Ovary (tissue), 3 donors: Measurements from ENCODE around the gene TRIO.

Experiments used
- EP300 ChIP-seq: sonication (generic); formaldehyde crosslinking; IDR thresholded peaks from one replicate; pipeline ENCODE4 v1.6.1; 2017; ENCODE audit warnings: antibody characterized with exemption
- POLR2A ChIP-seq: fragments of 450-650 bp; IDR thresholded peaks from one replicate; pipeline ENCODE4 v1.6.1; 2017; ENCODE audit warnings: antibody characterized with exemption, mild to moderate bottlenecking, moderate library complexity
- TF ChIP-seq, protein P1 (sequence below), 3 donors: fragments of 450-650 bp in 2 of 3; fragments of 200-600 bp in 1 of 3; IDR thresholded peaks; one replicate each; pipeline versions ENCODE4 v1.5.1 to v1.8.0; 2016 to 2022; ENCODE audit warnings: antibody characterized with exemption in 3 of 3, mild to moderate bottlenecking in 1 of 3
- donor health status: DM: no; HTN: no; CAD: no.

DNA sequence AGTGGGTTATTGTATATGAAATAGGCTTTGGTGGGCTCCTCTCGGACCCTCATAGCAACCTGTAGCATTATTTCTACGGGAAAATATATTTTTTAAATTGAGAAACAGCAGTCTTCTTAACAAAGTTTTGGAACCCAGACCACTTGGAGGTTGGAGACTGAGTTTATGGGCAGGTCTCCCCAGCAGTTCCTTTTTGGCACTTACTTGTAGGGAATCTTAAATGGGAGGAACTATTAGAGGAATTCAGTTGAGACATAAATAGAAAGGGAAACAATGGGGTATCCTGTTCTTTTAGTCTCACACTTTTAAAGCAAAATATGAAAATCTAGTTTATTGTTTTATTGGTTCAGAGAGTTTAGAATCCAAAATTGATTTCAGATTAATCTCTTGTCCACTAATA lies 111.5 kb downstream of the TRIO start:
- TF ChIP-seq, protein P1, sequence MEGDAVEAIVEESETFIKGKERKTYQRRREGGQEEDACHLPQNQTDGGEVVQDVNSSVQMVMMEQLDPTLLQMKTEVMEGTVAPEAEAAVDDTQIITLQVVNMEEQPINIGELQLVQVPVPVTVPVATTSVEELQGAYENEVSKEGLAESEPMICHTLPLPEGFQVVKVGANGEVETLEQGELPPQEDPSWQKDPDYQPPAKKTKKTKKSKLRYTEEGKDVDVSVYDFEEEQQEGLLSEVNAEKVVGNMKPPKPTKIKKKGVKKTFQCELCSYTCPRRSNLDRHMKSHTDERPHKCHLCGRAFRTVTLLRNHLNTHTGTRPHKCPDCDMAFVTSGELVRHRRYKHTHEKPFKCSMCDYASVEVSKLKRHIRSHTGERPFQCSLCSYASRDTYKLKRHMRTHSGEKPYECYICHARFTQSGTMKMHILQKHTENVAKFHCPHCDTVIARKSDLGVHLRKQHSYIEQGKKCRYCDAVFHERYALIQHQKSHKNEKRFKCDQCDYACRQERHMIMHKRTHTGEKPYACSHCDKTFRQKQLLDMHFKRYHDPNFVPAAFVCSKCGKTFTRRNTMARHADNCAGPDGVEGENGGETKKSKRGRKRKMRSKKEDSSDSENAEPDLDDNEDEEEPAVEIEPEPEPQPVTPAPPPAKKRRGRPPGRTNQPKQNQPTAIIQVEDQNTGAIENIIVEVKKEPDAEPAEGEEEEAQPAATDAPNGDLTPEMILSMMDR (IDR thresholded peaks at IDR 0.05) = no peak
- no peak for TF ChIP-seq POLR2A
- TF ChIP-seq EP300 = no peak
